GM21390 (cell line): ENCODE measurements around the gene P4HA1.
"Not testable (repeated sequence)": the region's sequence is repeated elsewhere in the genome, so short reads cannot be mapped to it uniquely, and the experiment has no call there.

Experiments used
- ATAC-seq: cut with Tn5 transposase; IDR thresholded peaks from one replicate; pipeline ENCODE4 v1.9.1; 2021; ENCODE audit not compliant: unreplicated experiment

P4HA1 gene

DNA sequence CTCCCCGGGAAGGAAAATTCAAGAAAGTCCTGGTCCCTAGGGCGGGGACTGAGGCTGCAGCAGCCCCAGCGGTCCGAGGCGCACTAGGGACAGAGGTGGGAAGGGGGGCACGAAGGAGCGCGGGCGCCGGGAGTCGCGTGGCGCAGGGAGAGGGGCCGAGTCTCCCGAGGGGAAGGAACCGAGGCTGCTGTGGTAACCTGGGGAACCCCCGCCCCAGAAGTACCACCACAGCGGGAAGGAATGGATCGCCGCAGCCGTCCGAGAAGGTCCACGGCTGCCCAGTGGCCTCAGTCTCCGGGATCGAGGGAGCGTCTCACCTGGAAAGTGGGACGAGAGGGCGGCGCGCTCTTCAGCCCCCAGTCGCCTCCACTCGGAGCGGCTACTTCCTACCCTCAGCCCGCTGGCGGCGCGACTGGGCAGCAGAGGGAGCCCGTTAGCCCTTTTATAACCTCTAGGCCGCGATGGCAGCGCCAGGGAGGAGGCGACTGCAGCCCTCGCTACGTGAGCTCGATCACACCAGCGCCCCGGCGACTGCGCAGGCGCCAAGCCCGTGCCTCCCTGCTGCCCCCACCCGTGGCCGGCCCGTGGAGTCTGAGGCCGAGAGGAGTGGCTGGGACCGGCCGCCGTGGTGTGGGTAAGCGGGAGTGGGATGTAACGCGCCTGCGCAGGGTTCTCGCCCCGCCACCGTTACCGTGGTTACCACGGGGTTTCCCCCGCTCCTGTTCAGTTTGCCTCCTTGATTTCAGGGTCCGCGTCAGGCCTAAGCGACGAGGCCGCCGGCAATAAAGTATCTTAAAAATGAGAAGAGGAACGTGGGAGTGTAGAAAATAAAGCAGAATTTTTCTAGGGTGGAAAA, at the start of gene P4HA1:
Gene P4HA1, minus strand, starts transcription at position 418 of the 856 bp plus-strand sequence. CDS start 21,983 bp downstream, outside the sequence.
- peak; percentile 83 for ATAC-seq

DNA sequence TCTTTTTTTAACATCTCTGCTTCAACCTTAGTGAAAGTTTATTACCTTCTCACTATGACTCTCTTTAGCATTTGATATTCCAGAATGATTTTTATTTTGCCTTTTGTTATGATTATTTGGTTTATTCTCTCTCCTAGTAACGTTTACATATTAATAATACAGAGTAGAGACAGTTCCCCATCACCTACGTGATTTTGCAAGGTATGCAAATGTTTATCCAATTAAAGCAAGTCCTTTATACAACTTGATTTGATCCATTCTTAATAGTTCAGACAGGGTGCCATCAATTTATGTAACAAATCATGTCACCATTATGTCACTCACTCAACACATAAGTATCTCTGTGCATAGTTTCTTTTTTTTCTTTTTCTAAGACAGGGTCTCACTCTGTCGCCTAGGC, 44.9 kb upstream of the P4HA1 start:
- ATAC-seq, result no peak

DNA sequence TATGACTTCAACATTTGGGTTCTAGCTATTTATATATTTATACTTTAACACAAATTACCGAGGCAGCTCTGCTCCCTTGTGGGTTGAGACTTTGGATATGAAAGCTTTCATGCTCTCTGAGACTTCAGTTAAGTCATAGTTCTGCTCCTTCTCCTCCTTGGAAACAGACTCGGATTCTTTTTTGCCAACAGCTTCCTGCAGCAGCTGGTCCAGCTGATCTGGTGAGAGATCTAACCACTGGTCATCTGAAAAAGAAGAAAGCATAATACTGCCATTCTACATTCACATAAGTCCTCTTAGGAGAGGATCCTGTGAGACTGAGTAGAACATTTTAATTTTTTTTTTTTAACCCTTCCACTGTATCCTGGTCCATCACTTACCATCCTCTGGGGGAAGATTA, 42.6 kb upstream of the P4HA1 start:
- no peak for ATAC-seq

DNA sequence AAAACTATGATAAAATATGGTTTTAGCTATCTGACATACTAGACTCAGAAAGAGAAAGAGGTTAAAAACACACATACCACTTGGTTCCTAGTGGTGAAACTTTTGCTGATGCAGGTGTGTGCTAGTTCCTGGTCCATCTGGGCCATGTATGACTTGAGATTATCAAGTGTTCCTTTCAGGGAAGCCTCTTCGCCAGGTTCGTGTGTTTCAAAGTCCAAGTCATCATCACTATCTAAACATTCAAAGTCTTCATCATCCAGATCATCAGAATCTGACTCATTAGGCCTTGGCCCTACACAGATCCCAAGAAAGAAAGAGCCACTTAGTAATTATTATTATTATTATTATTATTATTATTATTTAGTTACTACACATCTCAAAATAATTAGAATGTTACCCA, 40.0 kb upstream of the P4HA1 start:
- ATAC-seq, result no peak

DNA sequence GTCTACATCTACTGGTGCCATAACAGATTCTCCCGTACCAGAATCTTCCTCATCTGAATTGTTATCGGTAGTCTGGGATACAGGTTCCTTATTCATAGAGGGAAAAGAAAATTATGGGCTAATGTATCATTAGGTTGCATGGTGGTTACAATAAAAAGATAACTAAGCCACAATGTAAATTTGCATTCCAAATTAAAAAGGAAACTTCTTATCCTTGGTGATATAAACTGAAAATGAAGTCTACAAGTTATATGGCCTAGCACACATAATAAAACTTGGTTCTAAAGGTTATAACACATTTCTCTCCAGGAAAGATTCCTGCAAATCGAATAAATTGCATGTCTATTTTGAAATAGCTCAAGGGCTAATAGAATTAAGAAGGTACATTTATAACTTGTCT, 38.1 kb upstream of the P4HA1 start:
- ATAC-seq, result no peak

DNA sequence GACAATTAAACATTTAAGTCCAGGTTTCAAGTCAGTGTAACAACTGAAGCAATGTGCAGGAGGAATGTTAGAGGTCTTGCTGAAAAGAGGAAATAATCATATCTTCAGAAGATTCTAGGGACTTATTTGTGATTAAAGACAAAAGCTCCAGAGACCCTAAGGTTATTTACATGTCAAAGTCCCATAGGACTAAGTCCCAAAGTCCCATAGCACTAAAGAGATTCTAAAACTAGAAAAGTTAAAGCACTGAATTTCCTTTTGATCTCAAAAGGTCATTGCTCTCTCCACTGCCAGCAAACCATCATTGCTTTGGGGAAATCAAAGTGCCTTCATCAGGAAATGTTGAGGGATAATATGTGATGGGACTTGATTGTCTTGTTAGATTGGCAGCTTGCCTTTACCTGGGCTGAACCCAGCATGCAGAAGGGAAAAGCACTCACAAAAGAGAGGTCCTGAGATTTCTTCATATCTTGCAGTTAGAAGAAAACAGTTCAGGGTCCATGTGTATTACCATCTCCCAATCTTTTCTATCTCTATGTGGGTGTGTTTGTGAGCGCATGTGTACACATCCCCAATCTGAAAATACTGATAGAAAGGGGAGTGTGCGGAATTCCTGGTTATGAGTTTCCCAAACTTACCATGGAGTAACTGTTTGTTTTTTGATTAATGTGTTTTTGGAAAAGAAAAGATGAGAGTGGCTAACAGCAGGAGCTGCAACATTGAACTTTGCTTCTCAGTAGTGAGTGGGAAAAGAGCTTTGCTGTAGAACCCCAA, 35.4 kb upstream of the P4HA1 start:
- no peak for ATAC-seq

DNA sequence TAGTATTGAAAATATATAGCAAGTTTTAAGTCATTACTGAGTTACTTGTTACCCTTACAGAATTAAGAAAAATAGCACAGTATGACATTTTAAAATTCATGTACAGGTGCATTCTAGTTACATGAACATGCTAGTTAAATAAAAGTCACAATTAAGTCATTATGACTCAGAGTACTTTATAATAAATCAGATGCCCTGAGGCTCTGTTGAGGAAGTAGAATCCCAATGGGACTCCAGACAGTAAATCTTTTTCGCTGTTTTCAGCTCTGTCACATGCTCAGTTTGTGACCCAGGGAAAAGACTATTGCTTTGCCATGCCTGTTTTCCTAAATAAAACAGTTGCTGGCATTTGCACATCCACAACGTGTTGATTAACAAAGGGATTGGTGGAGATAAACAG, 34.6 kb upstream of the P4HA1 start:
- no peak for ATAC-seq

DNA sequence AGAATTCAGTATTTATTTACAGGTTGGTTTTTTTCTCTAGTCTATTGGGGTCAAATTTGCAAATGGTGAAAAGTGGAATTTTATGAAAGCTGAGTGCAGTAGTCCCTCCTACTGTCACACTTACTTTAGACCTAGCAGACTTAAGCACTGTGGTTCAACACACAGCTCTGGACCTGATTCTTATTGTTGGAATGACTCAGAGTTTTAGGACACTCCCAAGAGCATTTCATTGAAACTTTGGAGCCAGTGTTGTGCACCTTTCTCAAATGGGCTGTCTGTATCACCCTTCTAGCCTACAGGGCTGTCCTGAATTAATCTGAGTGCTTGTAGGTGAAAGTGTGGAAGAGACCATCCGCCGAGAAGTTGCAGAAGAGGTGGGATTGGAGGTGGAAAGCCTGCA, 29.7 kb upstream of the P4HA1 start:
- ATAC-seq, result no peak

DNA sequence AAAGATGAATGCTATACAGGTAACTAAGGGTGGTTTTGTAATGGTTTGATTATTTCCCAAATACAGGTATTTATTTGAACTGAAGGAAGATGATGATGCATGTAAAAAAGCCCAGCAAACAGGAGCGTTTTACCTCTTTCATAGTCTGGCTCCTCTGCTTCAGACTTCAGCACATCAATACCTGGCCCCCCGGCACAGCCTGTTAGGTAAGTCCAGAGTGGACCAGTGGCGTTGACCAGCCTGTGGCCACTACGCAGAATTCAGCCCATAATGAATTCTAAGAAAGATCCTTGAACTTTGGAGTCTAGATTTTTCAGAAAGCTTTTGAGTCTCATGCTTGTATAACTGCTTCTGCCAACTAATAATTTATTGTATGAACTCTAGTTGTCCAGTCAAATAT, 23.3 kb upstream of the P4HA1 start:
- no peak for ATAC-seq

DNA sequence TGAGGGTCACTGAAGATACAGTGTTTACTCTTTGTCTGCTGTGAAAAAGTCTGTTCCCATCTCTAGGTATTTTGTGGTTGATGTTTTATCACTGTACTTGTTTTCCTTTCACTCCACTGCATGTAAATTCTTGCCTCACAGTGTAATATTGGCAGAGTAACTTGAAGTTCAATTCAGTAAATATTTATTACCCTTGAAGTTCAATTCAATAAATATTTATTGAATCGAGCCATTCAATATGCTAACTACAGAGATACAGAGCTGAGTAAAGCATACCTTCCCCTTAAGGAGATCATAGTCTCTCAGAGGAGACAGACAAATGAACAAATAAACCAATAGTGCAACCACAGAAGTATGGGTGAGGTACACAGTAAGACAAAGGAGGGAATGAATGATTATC, 22.8 kb upstream of the P4HA1 start:
- ATAC-seq, result no peak

DNA sequence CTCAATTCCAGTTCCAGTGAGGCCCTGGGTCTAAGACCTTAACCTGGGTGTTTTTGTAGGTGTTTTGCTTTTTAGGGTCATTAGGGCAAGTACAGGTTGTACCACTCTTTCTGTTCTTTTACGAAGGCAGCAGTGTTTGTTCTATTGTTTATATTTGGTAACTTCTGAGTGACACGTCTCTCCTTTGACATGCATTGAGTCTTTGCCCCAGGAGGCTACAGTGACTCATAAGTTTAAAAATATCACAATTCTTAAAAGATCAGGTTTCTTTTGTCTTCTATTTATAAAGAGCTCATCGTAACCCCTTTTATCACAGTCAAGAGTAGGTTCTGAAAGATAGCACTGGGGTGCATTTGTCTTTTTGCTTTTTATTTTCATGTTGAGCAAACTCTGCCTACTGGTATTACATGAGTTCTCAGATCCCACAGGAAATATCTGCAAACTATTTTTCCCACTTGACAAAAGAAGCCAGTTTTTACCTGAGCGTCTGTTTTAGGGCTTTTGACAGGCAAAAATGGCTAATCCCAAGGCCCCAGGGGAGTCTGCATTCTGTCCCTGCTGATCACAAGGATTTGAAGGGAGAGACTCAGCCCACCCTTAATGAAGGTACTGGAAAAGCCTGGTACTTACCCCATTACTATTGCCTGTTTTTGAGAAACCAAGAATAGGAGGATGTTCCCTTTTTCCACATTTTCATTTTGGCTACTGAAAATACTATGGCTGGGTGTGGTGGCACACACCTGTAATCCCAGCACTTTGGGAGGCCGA, 21.5 kb upstream of the P4HA1 start:
- ATAC-seq, result peak; percentile 89

DNA sequence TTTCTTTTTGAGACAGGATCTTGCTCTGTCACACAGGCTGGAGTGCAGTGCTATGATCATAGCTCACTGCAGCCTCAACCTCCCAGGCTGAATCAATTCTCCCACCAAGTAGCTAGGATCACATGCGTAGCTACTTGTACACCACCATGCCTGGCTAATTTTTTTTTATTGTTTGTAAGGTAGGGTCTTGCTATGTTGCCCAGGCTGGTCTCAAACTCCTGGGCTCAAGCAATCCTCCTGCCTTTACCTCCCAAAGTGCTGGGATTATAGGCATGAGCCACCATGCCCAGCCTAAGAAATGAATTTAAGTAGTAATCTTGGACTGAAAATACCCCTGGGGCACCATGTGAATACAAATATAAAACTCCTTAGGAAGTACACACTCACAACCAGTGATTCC, 19.4 kb upstream of the P4HA1 start:
- no peak for ATAC-seq

DNA sequence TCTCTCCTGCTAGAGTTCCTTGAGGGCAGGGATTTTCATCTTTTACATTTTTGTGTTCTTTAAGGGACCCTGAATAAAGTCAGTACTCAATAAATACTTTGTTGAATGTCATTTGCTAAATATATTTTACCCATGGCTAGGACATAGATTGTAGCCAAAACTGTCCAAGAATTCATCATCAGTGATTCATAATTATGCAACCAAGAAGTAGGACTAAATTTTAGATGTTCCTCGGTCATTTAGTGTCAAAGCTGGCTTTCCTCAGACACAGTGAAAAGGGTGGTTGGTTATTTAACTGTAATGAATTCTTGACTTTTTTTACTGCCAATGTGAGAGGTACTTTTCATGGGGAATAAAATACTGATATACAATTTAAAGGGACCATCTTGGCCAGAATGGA, 16.9 kb upstream of the P4HA1 start:
- no peak for ATAC-seq

DNA sequence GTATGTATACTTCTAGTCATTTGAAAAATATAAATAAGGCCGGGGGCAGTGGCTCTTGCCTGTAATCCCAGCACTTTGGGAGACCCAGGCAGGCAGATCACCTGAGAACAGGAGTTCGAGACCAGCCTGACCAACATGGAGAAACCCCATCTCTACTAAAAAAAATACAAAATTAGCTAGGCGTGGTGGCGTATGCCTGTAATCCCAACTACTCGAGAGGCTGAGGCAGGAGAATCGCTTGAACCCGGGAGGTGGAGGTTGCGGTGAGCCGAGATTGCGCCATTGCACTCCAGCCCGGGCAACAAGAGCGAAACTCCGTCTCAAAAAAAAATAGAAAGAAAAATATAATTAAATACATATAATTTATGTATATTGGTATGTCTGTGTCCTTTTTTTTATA, 15.4 kb upstream of the P4HA1 start:
- ATAC-seq, result not testable (repeated sequence)

DNA sequence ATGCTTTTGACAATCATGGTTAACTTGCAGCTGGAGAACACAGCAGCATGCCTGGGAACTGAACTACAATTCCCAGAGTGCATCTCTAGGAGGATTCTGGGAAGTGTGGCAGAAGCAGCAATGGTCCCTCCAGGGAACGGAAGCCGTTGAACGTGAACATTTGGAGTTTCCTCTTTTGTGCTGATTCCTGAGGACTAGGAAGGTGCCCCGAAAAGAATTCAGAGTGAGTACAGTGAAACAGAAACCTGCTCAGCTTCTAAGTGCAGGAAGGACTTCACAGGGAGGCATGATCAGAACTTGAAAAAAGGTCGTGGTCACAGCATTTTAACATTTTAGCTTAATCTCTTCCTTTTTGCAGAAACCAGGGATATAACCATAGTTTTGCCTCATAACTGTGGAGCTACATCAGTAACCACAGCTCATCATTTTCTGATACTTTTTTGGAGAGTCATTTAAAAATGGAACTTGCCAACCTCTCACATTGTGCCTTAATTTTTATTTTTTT, 13.7 kb upstream of the P4HA1 start, which contains the start of gene NUDT13:
Gene NUDT13, plus strand, starts transcription at position 111 of the 505 bp plus-strand sequence. CDS start 3,911 bp downstream, outside the sequence.
- peak; percentile 70 for ATAC-seq

DNA sequence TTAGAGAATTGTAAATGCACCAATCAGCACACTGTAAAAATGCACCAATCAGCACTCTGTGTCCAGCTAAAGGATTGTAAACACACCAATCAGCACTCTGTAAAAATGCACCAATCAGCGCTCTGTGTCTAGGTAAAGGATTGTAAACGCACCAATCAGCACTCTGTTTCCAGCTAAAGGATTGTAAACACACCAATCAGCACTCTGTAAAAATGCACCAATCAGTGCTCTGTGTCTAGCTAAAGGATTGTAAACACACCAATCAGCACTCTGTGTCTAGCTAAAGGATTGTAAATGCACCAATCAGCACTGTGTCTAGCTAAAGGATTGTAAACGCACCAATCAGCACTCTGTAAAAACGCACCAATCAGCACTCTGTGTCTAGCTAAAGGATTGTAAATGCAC, 12.6 kb upstream of the P4HA1 start:
- not testable (repeated sequence) for ATAC-seq

DNA sequence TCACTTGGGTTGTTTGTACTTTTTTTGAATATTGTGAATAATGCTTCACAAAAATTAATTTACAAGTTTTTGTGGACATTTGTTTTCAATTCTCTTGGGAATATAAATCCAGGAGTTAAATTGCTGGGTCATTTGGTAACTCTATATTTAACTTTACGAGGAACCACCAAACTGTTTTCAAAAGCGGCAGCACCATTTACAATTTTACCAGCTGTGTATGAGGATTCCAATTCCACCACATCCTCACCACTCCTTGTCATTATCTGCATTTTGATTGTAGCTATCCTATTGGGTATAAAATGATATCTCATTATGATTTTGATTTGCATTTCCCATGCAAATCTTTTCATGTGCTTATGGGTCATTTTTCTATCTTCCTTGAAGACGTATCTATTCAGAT, 9.6 kb upstream of the P4HA1 start:
- no peak for ATAC-seq

DNA sequence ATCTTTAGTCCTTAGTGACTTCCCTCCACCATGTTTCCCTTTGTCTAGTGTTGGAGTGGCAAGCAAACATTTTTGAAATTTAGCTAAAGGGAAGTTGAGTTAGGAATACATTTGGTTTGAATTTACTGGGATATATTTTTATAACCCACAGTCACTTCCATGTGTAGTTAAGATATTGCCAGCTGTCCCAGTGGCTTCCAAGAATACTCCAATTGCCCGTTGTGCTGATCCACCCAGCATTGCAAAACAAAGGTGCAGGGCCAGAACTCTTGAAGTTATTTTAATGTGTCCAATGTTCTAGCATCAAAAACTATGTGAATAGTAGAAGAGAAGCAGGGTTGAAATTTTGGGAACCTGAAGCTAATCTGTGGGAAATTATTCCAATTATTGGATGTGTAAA, 2.5 kb upstream of the P4HA1 start:
- no peak for ATAC-seq

DNA sequence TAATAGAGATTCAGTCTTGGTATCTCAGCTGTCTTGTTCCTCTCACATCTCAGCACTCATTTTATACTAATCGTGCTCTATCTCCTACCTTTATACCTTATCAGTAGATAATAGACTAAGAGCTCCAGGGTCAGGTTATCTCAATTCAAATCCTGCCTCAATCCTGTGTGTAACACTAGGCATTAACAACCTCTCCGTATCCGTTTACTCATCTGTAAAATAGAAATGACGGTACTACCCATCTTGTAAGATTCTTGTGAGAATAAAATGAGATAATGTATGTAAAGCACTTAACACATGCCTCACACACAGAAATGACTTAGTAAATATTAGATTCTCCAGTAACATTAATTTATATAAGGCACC, 622 bp upstream of the P4HA1 start:
- ATAC-seq, result no peak

DNA sequence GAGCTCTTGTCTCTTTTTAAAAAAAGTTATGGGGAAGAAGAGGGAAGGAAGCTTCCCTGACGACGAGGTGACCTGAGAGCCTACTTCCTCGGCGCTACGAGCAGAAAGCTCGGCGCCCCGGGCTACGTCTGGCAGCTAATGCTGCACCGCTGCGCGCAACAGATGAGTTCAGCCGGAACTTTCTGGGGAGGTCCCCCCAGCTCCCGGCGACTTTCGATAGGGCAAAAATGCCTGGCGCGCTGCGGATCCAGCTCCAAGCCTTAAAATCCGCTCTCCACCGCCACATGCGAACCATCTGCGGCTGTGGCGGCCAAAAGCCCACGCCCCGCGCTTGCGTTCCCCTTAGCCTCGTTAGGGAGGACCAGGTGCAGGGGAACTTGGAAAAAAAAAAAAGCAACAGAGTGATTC, 621 bp downstream of the P4HA1 start:
- peak; percentile 32 for ATAC-seq

DNA sequence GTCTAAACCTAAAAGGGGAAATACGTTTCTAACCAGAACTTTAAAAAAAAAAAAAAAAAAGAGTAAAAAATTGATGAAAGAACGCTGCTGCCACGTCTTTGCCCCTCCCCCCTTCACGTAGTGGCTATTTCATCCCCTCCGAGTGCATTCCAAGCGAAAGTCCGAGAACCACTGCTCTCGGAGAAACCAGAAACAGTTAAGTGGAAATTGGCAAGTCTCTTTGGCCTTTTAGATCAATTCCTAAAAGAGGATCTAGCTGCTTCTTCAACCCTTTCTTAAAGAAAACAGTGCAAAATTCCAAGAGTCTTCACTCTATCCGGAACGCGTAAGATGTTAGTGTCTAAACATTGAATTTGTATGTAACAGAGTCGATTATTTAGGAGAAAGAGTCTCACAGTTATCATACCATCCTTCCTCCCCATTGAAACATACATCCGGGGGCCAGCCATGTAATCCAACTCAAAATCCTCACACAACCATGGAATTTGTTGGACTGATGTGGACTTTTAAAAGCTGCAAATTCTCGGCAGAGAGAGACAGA, 1.1 kb downstream of the P4HA1 start:
- ATAC-seq, result no peak
